K562 (cell line): ENCODE results near the gene NEUROD4. TPM values are rescaled to one million over a fixed set of nuclear protein-coding genes. Genes with fewer than 3 reads are reported as not detected.

Source experiments
- ARID2 ChIP-seq: fragments of 450-650 bp; IDR thresholded peaks from 2 replicates; pipeline ENCODE4 v1.6.1; 2017; ENCODE audit warnings: antibody characterized with exemption, mild to moderate bottlenecking
- ATF3 ChIP-seq, 2 experiments: fragments of 450-650 bp in 1 of 2; sonication (generic) in 1 of 2; formaldehyde crosslinking in 1 of 2; IDR thresholded peaks in 1 of 2; conservative IDR thresholded peaks in 1 of 2; 2 replicates each; pipeline versions ENCODE4 v1.6.1 to v1.8.1; 2016 to 2023; ENCODE audit warnings: mild to moderate bottlenecking in 2 of 2, moderate library complexity in 2 of 2, inconsistent platforms in 1 of 2, missing genetic modification reagents in 1 of 2
- BCLAF1 ChIP-seq, 2 experiments: fragments of 450-650 bp in 1 of 2; IDR thresholded peaks; 2 replicates each; pipeline ENCODE4 v1.6.1; 2011 to 2017; ENCODE audit warnings: low read depth in 2 of 2, antibody characterized with exemption in 1 of 2, borderline replicate concordance in 1 of 2, low read length in 1 of 2, mild to moderate bottlenecking in 1 of 2, mixed read lengths in 1 of 2; ENCODE audit not compliant: control insufficient read depth in 1 of 2
- DIDO1 ChIP-seq: fragments of 450-650 bp; IDR thresholded peaks from 2 replicates; pipeline ENCODE4 v1.6.1; 2016; ENCODE audit warnings: low read depth, missing biosample characterization, missing genetic modification characterization
- GABPB2 ChIP-seq: fragments of 250-450 bp; sonication (Bioruptor Pico); conservative IDR thresholded peaks from 2 replicates; pipeline ENCODE4 v1.5.1; 2021; ENCODE audit warnings: mild to moderate bottlenecking
- HDAC1 ChIP-seq, 2 experiments: fragments of 450-650 bp; IDR thresholded peaks; 2 replicates each; pipeline ENCODE4 v1.6.1; 2016 to 2017; ENCODE audit warnings: inconsistent platforms in 1 of 2, mild to moderate bottlenecking in 1 of 2, moderate library complexity in 1 of 2
- MCM2 ChIP-seq: fragments of 450-650 bp; IDR thresholded peaks from 2 replicates; pipeline ENCODE4 v1.6.1; 2017; ENCODE audit warnings: low read depth, mild to moderate bottlenecking
- MLX ChIP-seq, 2 experiments: fragments of 450-650 bp in 1 of 2; sonication (generic) in 1 of 2; formaldehyde crosslinking; conservative IDR thresholded peaks; 2 replicates each; pipeline versions ENCODE4 v1.4.0 to v1.8.1; 2020 to 2022; ENCODE audit warnings: mild to moderate bottlenecking in 1 of 2, missing genetic modification reagents in 1 of 2
- PCBP1 ChIP-seq: fragments of 200-400 bp; formaldehyde crosslinking; IDR thresholded peaks from 2 replicates; pipeline ENCODE4 v1.6.1; 2018; ENCODE audit warnings: mild to moderate bottlenecking, low read depth, low read length; ENCODE audit not compliant: poor library complexity, severe bottlenecking
- TBP ChIP-seq: optimal IDR thresholded peaks from 2 replicates; pipeline ENCODE3; 2011; ENCODE audit warnings: low read depth, low read length, improper control_type of control experiment
- TCF7 ChIP-seq: sonication (generic); IDR thresholded peaks from 2 replicates; pipeline ENCODE4 v1.6.1; 2016; ENCODE audit warnings: antibody characterized with exemption, borderline replicate concordance
- ZMIZ1 ChIP-seq, 2 experiments: fragments of 150-350 bp in 1 of 2; IDR thresholded peaks; 2 replicates each; pipeline ENCODE4 v1.6.1; 2012 to 2016; ENCODE audit warnings: low read depth in 2 of 2, low read length in 2 of 2, mild to moderate bottlenecking in 1 of 2, moderate library complexity in 1 of 2
- ZNF408 ChIP-seq: fragments of 250-450 bp; sonication (Bioruptor Pico); IDR thresholded peaks from 2 replicates; pipeline ENCODE4 v1.4.0; 2020; ENCODE audit warnings: low read depth, mild to moderate bottlenecking, moderate library complexity
- ZNF445 ChIP-seq: fragments of 250-450 bp; sonication (Bioruptor Pico); IDR thresholded peaks from 2 replicates; pipeline ENCODE4 v1.4.0; 2020; ENCODE audit warnings: low read depth, mild to moderate bottlenecking, moderate library complexity
- ZNF449 ChIP-seq: fragments of 250-450 bp; sonication (Bioruptor Pico); IDR thresholded peaks from 2 replicates; pipeline ENCODE4 v1.8.0; 2022; ENCODE audit warnings: moderate library complexity, mild to moderate bottlenecking, inconsistent platforms
- ZNF57 ChIP-seq: fragments of 450-650 bp; formaldehyde crosslinking; IDR thresholded peaks from 2 replicates; pipeline ENCODE4 v1.4.0; 2020; ENCODE audit warnings: mild to moderate bottlenecking, moderate library complexity
- polyA plus RNA-seq, 8 experiments: library from polyadenylated mRNA; depleted of rRNA in 4 of 8; stranded (reverse) in 5 of 8; unstranded in 3 of 8; fragments of >200 nt; fragmentation: Nextera tagmentation in 2 of 8; fragmentation: Illumina TruSeq in 1 of 8; extraction: Ambion mirVana in 2 of 8; extraction: Trizol in 1 of 8; gene quantifications; 2 replicates each; pipeline versions ENCODE4 v1.2.1 to v1.2.3, GENCODE V29; 2011 to 2014; ENCODE audit warnings: inconsistent platforms in 1 of 8, missing spikeins in 1 of 8
- total RNA-seq, 7 experiments: library from RNA; depleted of rRNA in 6 of 7; stranded (reverse); fragments of >200 nt in 6 of 7; fragmentation: Illumina TruSeq in 2 of 7; extraction: Trizol in 2 of 7; gene quantifications; 2 replicates each; pipeline versions ENCODE4 v1.2.1 to v1.2.3, GENCODE V29; 2011 to 2021; ENCODE audit warnings: low replicate concordance in 1 of 7

NEUROD4 gene
- total and polyA plus RNA-seq, 9 of the 15 experiments (the other 6 are each of a cell fraction or from before 2014, with no cell fraction given), result not detected

- 0 out of 4 replicates have a peak, but pooled peaks of 1 of the 2 experiments have one; percentile 23 for TF ChIP-seq ZMIZ1 (IDR thresholded peaks at IDR 0.05; ENCODE audit: low read depth in 2 of 2, low read length in 2 of 2)
- 0 out of 4 replicates have a peak, but pooled peaks of 1 of the 2 experiments have one; percentile 75 for TF ChIP-seq BCLAF1 (IDR thresholded peaks at IDR 0.05; ENCODE audit: borderline replicate concordance in 1 of 2, control insufficient read depth in 1 of 2, low read depth in 2 of 2, low read length in 1 of 2)
- no peak for TF ChIP-seq ZNF408 (CRISPR knock-in tag)
- TF ChIP-seq TBP, result no peak
- no peak for TF ChIP-seq MLX (CRISPR knock-in tag; conservative IDR thresholded peaks at IDR 0.05)
- TF ChIP-seq GABPB2 (CRISPR knock-in tag), result no peak
- TF ChIP-seq HDAC1 (IDR thresholded peaks at IDR 0.05), result peak in 1 of 2 experiments; percentile 82; a peak in 2 of 4 replicates
- peak; percentile 63 for TF ChIP-seq ARID2
- 0 out of 2 replicates have a peak, but pooled peaks have one; percentile 44 for TF ChIP-seq DIDO1
- TF ChIP-seq PCBP1, result no peak
- no peak for TF ChIP-seq ZNF445 (CRISPR knock-in tag)
- no peak for TF ChIP-seq TCF7
- TF ChIP-seq ATF3 (IDR thresholded peaks at IDR 0.05), result no peak
- TF ChIP-seq ATF3 (CRISPR knock-in tag; conservative IDR thresholded peaks at IDR 0.05), result no peak
- no peak for TF ChIP-seq ZNF449
- no peak for TF ChIP-seq MCM2
- no peak for TF ChIP-seq ZNF57 (CRISPR knock-in tag)
Observed at GRCh38 chr12:54987611-54988231, 32.1 kb upstream of the NEUROD4 start (continued).
